Activated gamma-delta T cell treated with anti-CD3 and anti-CD28 coated beads, Interleukin-2, amount 50 U/mL, for 16 hours (primary cell): ENCODE measurements around the gene TARM1.
A peak's percentile ranks its signal among the peaks of the same experiment; 100 is the strongest.

Experiments
- DNase-seq: peaks from one replicate; pipeline ENCODE4 v3.0.0-alpha.2; 2020; ENCODE audit warnings: low read depth

The TARM1 gene

DNA sequence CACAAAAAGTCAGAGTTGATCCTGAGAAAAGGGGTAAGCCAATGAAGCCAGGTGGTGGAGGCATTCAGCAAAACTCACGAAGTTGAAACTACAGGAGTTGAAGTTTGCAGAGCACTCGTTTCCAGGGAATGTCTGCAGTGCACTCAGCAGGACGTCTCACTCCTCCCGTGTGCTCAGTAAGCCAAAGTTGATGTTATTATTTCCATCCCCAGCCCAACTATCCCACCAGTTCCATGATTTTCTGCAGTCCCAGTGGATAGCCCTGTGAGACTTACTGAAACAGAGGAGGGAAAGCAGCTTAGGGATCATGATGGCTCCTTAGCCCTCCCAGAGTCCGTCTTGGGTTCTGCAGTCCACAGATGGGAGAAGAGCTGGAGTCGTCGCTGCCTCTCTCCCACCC lies at the start of gene TARM1:
Gene TARM1, minus strand, starts transcription at position 334 of the 400 bp plus-strand sequence. Its CDS starts 25 bp downstream, at position 309.
- DNase-seq: no peak

DNA sequence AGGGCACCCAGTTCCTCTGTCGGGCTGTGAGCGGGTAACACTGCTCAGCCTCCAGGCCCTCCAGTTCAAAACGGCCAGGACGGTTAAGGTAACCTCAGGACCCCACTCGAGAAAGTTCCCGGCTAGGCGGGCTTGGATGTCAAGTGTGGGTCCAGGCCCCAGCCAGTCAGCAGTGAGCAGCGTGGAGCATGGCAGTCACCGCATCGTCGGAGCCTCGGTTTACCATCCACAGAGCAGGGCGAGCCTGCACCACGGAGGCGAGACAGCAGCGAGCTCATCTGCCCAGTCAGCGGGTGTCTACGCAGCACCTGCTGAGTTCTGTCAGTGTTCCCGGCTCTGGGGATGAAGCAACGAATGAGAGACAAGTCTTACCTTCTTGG lies 48.4 kb upstream of the TARM1 start:
- DNase-seq: no peak

DNA sequence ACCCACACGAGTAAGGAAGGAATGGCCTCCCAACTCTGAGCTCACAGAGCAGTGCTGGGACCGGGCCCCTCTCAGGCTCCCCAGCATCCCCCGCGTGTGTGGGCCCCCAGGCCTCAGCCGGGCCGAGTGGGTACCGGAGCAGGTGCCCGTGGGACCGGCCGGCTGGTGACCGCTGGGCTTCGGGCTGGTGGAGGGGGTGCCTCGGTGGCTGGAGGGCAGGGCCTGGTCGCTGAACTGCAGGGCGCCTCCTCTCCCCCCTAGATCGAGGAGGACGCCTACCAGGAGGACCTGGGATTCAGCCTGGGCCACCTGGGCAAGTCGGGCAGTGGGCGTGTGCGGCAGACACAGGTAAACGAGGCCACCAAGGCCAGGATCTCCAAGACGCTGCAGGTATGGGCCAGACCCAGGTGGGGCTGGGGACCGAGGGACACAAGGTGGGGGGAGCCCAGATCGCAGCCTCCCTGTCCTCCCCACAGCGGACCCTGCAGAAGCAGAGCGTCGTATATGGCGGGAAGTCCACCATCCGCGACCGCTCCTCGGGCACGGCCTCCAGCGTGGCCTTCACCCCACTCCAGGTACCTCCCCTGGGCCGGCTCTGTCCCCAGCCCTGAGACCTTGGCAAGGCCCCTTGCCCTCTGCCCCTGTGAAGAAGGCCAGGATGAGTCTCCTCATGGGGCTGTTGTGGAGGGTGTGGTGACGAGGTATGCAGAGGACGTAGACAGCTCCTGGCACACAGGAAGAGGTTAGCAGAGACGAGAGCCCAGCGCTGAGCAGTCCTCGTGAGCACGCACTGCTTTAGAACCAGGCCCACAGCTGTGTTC lies 47.8 kb upstream of the TARM1 start:
- DNase-seq: no peak

DNA sequence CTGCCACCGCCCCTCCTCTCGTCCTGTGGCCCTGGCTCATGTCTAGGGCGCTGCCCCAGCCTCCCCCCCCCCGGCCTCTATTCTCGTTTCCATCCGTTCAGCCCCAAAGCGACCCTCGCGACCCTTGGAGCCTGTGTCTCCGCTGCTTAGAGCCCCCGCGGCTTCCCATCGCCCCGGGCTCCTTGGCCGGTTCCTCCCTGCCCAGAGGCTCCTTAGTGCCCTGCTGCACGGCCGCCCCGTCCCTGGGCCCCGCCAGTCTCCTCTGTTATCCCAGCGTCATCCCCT lies 47.2 kb upstream of the TARM1 start:
- no peak for DNase-seq

DNA sequence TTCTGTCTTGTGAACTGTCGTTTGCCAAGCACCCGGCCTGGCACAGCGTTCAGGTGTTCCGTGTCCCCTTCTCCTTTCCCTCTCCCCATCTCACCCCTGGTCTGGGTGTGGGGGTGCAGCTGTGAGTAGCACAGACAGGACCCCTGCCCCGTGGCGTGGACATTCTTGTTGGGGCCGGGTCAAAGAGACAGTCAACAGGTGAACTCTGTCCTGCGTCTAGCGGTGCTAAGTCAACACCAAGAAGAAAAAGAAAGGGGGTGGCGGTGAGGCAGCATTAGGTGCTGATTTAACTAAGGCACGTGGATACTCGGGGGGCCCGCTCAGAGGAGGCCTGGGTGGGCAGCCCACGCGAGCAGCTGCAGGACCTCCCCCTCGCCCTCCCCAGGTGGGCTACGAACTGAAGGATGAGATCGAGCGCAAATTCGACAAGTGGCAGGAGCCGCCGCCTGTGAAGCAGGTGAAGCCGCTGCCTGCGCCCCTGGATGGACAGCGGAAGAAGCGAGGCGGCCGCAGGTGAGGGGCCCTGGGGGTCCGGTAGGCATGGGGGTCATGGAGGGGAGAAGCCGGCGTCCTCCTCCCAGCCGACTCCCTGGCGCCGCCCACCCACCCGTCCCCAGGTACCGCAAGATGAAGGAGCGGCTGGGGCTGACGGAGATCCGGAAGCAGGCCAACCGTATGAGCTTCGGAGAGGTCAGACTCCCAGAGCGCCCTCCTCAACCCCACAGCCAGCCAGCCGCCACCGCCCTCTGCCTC lies 46.7 kb upstream of the TARM1 start:
- DNase-seq: no peak

DNA sequence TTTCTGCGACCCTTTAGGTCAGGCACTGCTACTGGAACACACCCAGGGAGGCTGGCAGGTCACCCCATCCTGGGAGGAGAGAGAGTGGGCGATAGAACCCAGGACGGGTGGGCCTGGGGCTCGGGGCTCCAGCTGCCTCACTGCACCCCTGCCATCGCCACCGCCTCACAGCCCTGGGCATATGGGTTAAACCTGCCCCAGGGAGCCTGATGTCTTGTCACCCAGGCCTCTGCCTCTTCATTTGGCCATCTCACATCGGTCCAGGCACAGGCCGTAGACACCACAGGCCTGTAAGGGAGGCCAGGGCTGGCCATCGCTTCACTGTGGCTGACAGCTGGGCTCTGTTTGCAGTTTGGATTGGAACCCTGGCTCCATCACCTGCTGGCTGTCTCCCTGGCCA lies 44.5 kb upstream of the TARM1 start:
- DNase-seq: no peak

DNA sequence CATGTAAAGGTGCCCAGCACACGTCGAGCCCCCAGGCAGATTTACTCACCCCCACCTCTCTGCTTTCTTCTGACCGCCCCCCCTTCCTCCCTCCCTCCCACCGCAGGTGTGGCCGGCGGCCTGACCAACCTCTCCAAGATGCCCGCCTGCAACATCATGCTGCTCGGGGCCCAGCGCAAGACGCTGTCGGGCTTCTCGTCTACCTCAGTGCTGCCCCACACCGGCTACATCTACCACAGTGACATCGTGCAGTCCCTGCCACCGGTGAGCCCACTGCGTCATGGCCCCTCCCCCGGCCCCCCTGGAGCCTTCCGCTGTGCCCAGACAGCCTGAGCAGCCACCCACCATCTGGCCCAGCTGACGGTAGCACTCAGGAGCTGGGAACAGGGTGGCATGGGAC lies 43.2 kb upstream of the TARM1 start:
- DNase-seq: no peak

DNA sequence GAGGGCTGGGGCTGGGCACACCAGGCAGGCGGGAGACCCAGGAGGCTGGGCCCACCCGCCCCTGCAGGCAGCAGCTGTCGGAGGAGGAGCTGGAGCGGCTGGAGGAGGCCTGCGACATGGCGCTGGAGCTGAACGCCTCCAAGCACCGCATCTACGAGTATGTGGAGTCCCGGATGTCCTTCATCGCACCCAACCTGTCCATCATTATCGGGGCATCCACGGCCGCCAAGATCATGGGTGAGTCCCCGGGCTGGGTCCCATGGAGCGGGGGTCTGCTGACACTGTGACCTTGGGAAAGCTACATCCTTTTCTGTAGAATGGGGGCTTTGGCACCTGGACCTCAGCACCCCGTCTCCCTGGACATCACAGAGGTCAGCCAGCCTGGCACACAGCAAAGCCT lies 42.5 kb upstream of the TARM1 start:
- no peak for DNase-seq

DNA sequence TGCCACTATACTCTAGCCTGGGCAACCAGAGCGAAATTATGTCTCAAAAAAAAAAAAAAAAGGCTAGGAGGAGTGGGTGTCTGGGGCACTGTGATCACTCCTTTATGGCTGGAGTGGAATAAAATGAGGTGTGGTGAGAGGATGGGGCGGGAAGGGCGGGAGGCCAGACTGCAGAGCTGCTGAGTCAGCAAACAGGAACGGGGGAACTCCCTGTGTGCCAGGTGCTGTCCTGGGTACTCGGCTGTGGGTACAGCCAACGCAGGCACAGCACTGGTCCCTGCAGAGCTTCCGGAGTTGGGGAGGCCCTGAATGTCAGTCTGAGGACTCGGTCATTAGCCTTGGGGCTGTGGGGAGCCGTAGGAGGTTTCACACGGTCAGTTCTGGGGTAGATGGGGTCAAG lies 40.1 kb upstream of the TARM1 start:
- no peak for DNase-seq

DNA sequence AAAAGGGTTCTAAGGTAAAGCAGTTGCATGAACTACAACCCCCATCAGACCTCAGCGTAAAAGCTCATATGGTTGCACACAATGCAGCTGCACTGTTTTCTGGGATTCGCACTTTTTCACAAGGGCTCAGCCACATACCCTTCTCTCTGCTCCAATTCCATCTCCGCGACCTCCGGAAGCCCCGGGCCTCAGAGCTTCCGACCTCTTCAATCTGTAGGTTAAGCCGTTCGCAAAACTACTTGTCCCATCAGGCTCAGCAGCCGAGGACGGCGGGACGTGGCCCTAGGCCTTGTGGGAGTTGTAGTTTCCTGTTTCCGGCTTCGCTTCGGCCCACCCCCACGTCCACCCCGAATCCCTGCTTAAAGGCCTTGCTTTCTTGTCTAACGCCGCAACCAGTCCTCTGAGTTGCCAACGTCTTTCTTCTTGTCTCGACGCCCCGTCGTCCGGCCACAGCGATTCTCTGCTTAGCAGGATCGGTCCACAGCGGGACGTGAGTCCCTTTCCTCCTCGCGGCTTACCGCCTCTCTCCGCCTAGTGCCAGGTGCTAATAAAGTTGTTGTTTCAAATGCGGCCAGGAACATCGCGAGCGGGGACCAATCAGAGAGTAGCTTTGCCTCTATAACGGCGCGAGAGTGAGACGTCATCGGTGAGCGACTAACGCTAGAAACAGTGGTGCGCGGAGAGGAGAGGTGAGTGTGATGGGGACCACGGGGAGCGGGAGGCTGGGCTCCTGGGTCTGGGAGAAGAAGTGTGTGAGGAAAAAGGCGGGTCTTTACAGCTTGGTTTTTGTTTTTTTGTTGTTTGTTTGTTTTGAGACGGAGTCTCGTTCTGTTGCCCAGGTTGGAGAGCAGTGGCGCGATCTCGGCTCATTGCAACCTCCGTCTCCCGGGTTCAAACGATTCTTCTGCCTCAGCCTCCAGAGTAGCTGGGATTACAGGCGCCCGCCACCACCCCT lies 34.2 kb upstream of the TARM1 start, which contains the start of the genes PRPF31 and TFPT:
Gene PRPF31, plus strand, starts transcription at position 646 of the 955 bp plus-strand sequence. CDS start 2,525 bp downstream, outside the sequence.
Gene TFPT, minus strand, starts transcription at position 549 of the 955 bp plus-strand sequence. Its CDS starts 388 bp downstream, at position 161.
- DNase-seq: peak; percentile 94

DNA sequence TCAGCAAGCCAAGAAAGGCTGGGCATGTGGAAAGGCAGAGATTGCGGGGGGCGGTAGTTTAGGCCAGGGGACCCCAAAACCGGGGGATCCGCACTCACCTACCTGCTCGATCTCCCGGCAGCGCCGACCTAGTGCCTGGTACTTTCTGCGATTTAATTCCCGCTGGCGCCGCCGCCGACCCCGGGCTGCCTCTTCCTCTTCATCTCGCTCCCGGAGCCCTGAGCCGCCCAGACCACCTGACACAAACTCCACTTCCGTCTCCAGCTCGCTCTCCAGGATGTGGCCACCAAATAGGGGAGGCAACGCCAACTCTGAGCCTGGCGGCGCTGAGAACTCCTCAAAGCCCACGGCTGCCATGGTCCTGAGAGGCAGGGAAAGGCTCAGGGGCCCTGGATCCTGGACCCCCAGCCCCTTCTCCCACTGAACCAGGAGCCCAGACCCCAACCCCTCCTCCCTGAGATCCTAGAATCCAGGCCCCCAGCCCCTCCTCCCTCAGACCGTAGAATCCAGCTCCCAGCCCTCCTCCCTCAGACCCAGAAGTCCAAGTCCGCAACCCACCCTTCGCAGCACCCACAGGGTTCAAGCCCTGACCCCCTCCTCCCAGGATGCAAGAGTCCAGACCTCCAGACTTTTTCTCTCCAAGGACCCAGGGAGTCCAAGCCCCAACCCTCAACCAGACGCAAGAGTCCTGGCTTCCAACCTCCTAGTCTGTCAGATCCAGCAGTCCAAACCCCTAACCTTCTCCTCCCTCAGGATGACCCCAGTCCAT lies 33.4 kb upstream of the TARM1 start:
- DNase-seq: no peak

DNA sequence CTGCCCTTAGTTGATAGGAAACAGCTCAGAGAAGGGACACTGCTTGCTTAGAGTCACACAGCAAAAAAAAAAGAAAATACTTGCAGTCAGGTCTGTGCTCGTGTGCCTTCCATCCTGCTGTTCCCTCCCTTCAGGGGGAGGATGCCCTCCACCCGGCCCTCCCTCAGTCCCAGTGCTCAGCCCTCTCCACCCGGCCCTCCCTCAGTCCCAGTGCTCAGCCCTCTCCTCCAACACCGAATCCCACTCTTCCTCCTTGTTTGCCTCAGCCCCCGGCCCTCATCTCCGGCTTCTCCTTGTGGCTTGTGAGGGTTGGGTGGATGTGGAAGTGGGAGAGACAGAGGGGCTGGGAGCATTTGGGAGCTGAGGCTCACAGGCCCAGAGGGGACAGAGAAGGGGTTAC lies 28.5 kb upstream of the TARM1 start:
- DNase-seq: no peak

DNA sequence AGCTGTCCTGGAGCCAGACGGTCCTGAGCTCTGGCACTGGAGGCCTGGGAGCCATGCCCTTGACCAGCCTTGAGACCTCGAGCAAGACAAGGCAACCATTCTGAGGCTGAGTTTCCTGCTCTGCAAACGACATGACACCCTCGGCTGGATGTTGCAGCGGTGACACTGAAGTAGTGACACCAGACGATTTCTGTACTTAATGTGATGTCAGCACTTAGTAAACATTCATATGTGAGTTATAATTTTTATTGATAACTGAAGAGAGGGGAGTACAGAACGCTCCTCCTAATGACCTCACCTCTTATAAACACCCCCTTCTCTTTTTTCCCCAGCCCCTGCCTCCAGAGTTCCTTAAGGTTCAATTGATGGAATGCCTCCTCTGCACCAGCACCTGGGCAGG lies 27.3 kb upstream of the TARM1 start:
- DNase-seq: no peak

DNA sequence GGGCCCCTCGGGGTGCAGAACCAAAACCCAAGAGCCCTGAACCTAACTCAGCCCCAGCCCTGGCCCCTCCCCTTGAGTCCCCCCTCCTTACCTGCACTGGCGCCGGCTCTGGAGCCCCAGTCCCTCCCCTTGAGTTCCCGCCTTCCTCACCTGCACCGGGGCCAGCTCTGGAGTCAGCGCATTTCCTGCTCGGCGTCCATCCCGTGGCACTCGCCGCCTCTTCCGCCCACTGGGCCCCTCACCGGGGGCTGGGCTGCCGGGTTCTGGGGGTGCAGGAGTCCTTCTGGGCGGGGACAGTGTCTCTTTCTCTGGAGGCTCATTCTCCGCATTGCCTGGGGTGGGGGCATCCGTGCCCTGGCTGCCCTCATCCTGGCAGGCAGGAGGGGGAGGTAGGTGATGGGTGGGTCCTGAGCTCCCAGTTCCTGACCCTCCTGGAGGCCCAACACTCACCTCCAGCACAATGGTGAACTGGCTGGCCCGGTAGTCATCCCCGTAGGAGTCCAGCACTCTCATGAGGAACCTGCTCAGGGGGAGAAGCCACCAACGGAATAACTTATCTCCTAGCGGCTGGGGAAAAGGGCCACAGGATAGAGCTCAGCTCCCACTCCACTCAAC lies 26.8 kb upstream of the TARM1 start:
- DNase-seq: no peak

DNA sequence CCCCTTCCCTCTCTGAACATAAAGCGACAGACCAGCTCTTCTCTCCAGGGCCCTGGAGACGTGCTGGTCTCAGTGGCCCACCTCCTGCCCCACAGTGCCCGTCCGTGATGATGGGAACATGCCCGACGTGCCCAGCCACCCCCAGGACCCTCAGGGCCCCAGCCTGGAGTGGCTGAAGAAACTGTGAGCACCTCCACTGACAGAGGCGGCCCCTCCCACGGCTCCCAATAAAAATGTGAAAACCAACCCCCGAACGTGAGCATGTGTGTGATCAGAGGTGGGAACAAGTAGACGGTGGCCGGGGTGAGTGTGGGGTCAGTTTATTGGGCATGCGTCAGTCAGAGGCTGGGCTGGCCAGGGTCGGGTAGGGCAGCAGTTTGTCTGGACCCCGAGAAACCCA lies 25.6 kb upstream of the TARM1 start:
- DNase-seq: no peak

DNA sequence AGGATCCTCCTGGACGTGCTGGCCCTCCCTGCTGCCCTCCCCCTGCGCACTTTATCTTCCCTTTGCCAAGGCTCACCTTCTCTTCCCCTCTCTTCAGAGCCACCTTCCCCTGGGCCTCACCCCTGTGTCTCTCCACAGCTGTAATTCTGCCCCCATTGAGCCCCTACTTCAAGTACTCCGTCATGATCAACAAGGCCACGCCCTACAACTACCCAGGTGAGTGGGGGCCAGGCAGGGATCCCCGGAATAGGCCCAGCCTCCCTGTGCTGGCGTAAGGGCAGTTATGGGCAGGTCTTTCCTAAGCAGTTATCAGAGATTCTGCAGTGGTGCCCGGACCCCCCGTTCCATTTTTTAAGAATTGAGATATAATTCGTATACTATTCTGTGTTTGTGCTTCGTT lies 24.6 kb upstream of the TARM1 start:
- DNase-seq: no peak

DNA sequence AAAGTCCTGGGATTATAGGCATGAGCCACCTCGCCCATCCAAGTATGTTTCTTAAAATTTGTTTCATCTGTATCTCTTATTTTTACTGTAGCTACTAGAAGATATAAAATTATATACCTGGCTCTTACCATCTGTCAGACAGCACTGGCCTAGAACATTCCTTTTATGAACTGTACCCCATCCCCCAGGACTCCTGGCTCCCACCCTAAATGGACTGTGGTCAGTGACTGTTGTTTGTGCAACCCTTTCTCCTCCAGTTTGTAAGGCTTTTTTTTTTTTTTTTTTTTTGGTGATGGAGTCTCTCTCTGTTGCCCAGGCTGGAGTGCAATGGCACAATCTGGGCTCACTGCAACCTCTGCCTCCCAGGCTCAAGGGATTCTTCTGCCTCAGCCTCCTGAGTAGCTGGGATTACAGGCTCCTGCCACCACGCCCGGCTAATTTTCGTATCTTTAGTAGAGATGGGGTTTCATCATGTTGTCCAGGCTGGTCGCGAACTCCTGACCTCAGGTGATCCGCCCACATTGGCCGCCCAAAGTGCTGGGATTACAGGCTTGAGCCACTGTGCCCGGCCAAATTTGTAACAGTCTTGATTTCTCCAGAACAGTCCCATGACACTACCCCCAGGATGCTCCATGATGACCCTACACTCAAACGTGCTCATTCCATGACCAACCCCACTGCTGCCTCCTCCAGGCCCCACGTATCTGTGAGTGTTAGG lies 24.0 kb upstream of the TARM1 start:
- no peak for DNase-seq

DNA sequence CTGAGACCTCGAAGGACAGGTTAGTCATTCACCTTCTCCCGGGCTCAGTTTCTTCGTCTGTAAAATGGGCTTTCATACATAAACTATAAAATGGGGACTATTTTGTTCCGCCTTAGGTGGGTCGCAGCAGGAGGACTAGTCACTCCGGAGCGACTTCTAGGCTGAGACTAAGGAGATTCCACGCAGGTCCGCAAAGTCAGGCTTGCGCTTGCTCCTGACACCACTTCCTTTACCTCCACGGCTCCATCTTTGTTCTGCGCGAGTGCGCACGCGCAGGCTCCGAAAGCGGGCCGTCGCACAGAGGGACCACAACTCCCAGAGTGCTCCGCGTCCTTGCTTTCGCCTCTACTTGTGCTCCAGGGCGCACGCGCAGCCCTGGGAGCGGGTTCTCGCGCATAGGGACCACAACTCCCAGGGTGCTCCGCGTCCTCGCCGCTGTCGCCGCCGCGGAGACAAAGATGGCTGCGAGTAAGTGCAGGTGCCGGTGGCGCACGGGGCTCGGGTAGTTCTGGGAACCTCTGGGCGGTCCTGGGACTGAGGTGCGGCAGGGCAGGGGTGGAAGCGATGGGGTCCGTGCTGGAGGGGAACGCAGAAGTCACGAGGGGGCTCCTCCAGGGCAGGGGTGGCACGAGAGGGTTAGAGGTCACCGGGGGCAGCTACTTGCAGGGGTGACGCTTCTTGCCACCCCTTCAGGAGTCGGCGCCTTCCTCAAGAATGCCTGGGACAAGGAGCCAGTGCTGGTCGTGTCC lies 21.4 kb upstream of the TARM1 start, which contains the start of gene NDUFA3:
Gene NDUFA3, plus strand, starts transcription at position 435 of the 749 bp plus-strand sequence. Its CDS starts 24 bp downstream, at position 459.
- peak; percentile 96 for DNase-seq

DNA sequence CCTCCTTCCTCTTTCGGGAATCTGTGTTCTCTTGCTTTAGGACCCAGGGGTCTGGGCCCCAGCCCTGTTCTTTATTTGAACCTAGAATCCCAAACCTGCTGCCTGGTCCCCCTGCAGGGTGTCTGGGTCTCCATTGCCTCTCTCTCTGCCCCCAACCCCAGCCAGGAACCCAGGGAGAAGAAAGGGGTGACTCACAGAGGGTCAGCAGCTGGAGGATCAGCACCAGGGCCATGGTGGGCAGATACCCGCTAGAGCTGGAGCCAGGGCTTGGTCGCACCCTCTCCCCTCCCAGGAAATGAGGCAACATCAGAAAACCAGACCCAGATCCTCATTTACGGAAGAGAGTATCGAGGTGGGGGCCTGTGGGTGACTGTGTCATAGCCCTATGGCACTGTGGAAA lies 19.4 kb upstream of the TARM1 start, which contains the start of gene OSCAR:
Gene OSCAR, minus strand, starts transcription at position 243 of the 400 bp plus-strand sequence. Its CDS starts 11 bp downstream, at position 232.
- no peak for DNase-seq
